ENCODE data around the gene SLC3A2. TPM values are rescaled to one million over a fixed set of nuclear protein-coding genes. Genes with fewer than 3 reads are reported as not detected.

SLC3A2 gene
- total RNA-seq, 1 experiment from 2014 or later, result 290 TPM

- Mint-ChIP-seq H3K27me3 (ENCODE audit: low read depth) (peaks cover 5% of the 10 kb centered on the region), H3K9me3 (peaks cover 2 to 3% of the 10 kb centered on the region in 2 experiments; a peak in 3 of 5 replicates), H3K36me3 (ENCODE audit: insufficient read depth in 1 of 3, low read depth in 3 of 3) (peaks cover 82 to 95% (median 89%) of the 10 kb centered on the region in 3 experiments), H3K4me3 (peak overlapping the region; percentile 32 to 57; a peak in 3 of 5 replicates), H3K27ac (peak overlapping the region; percentile 53 to 96 (median 83); a peak in 4 of 7 replicates), H3K4me1 (peaks cover 41 to 50% of the 10 kb centered on the region in 2 experiments)
- Histone ChIP-seq H3K79me2 (ENCODE audit: insufficient read depth, low read length) (peaks cover 4% of the 10 kb centered on the region; the same call in 1 of the 2 replicates), H4K8ac (replicated peaks; ENCODE audit: insufficient read length, low read depth, low read length) (no peak overlapping the region), H2BK20ac (ENCODE audit: low read depth, low read length, poor library complexity, severe bottlenecking) (no peak overlapping the region), H3K56ac (ENCODE audit: insufficient read length, low read depth, low read length) (no peak overlapping the region), H3K23me2 (ENCODE audit: insufficient read length, low read depth, low read length, poor library complexity, severe bottlenecking) (peaks cover 14% of the 10 kb centered on the region), H3K9ac (ENCODE audit: extremely low read depth, insufficient read length, low read length) (no peak overlapping the region), H3K18ac (ENCODE audit: insufficient read length, low read depth, low read length) (no peak overlapping the region), H3K27ac (ENCODE audit: insufficient read length, low read depth, low read length) (no peak overlapping the region), H3K9me3 (ENCODE audit: control insufficient read depth, low read depth, low read length) (no peaks in the 10 kb centered on the region), H3K14ac (ENCODE audit: insufficient read depth, low read length) (no peak overlapping the region), H2BK5ac (ENCODE audit: insufficient read length, low read length) (no peak overlapping the region), H3K27me3 (ENCODE audit: insufficient read depth, low read length) (no peaks in the 10 kb centered on the region; the same call in 1 of the 2 replicates), H3K4me1 (ENCODE audit: insufficient read depth, low read length) (no peaks in the 10 kb centered on the region; the same call in 1 of the 2 replicates), H4K5ac (ENCODE audit: insufficient read length, low read depth, low read length) (no peak overlapping the region), H3K23ac (ENCODE audit: insufficient read length, low read depth, low read length) (no peak overlapping the region), H2BK12ac (ENCODE audit: insufficient read length, low read depth, low read length) (no peak overlapping the region), H2AFZ (ENCODE audit: low read length) (no peak overlapping the region), H2BK15ac (ENCODE audit: low read depth, low read length) (no peak overlapping the region), H4K20me1 (ENCODE audit: control insufficient read depth, insufficient read depth, insufficient read length) (no peaks in the 10 kb centered on the region), H3K4me2 (ENCODE audit: insufficient read depth, insufficient read length, low read length) (no peak overlapping the region), H2BK120ac (ENCODE audit: low read depth, low read length, poor library complexity, severe bottlenecking) (no peak overlapping the region), H4K91ac (ENCODE audit: insufficient read length, low read depth, low read length) (no peak overlapping the region), H3K4ac (ENCODE audit: low read depth, low read length) (no peak overlapping the region), H3T11ph (ENCODE audit: low read length) (no peak overlapping the region), H2AK5ac (ENCODE audit: insufficient read length, low read length) (no peak overlapping the region), H3K79me1 (ENCODE audit: insufficient read depth, low read depth, low read length, poor library complexity, severe bottlenecking) (no peaks in the 10 kb centered on the region)
- TF ChIP-seq CTCF (conservative IDR thresholded peaks at IDR 0.05), result no peak
- no CpG with 5 or more reads among the region's 11 CpGs for WGBS (ENCODE audit: extremely low coverage, insufficient read length, low lambda C conversion rate)
- DNase-seq, result no peak
These were observed 4.5 kb downstream of the SLC3A2 start for GRCh38 chr11:62885137-62885750.

Measured in H9 (cell line).